Naive thymus-derived CD4-positive, alpha-beta T cell (primary cell): ENCODE measurements around the gene YKT6. TPM values are rescaled to one million over a fixed set of nuclear protein-coding genes. Genes with fewer than 3 reads are reported as not detected.

Experiments
- ATAC-seq: fragments of 150-1000 bp; cut with Tn5 transposase; 2 replicates; pipeline ENCODE4 v1.10.0; 2021; ENCODE audit warnings: mild to moderate bottlenecking, moderate library complexity
- CTCF ChIA-PET: fragments of 350-600 bp; sonication (Branson Sonifier 250); formaldehyde crosslinking; loops from one replicate; lab custom pipeline; 2021; ENCODE audit warnings: antibody characterized with exemption; lab: Charles Lee
- POLR2A ChIA-PET: fragments of 350-600 bp; sonication (Branson Sonifier 250); formaldehyde crosslinking; loops from one replicate; lab custom pipeline; 2021; ENCODE audit warnings: antibody characterized with exemption, inconsistent platforms; lab: Charles Lee
- DNase-seq, 9 donors: peaks; one replicate each; pipeline versions ENCODE4 v3.0.0 to v3.0.0-alpha.2; 2020 to 2022; ENCODE audit warnings: mixed read lengths in 1 of 9
- H3K27ac ChIP-seq: one replicate; pipeline ENCODE4 v1.7.0; 2013; ENCODE audit warnings: mild to moderate bottlenecking, low read depth, low read length, moderate library complexity
- H3K27me3 ChIP-seq, 2 donors: one replicate each; pipeline ENCODE4 v1.7.0; 2013; ENCODE audit warnings: low read length in 2 of 2, mild to moderate bottlenecking in 2 of 2, moderate library complexity in 2 of 2; ENCODE audit not compliant: control insufficient read depth in 2 of 2, insufficient read depth in 2 of 2
- H3K36me3 ChIP-seq, 3 experiments: 1 replicate in 2 of 3; 2 replicates in 1 of 3; pipeline ENCODE4 v1.7.0; 2013; ENCODE audit warnings: low read length in 3 of 3, mild to moderate bottlenecking in 3 of 3, moderate library complexity in 1 of 3; ENCODE audit not compliant: insufficient read depth in 3 of 3, control insufficient read depth in 2 of 3
- H3K4me1 ChIP-seq, 2 donors: one replicate each; pipeline ENCODE4 v1.7.0; 2013; ENCODE audit warnings: low read length in 2 of 2, mild to moderate bottlenecking in 2 of 2, moderate library complexity in 1 of 2; ENCODE audit not compliant: control insufficient read depth in 2 of 2, insufficient read depth in 2 of 2
- H3K4me3 ChIP-seq: 2 replicates; pipeline ENCODE4 v1.7.0; 2013; ENCODE audit warnings: mild to moderate bottlenecking, low read length
- H3K9me3 ChIP-seq, 3 experiments: 1 replicate in 2 of 3; 2 replicates in 1 of 3; pipeline ENCODE4 v1.7.0; 2013; ENCODE audit warnings: low read length in 3 of 3; ENCODE audit not compliant: control insufficient read depth in 2 of 3
- H3K27ac Mint-ChIP-seq, 9 donors: one replicate each; pipeline ENCODE4 v1.8.0; 2020 to 2022; ENCODE audit warnings: mixed read lengths in 9 of 9, mild to moderate bottlenecking in 8 of 9, moderate library complexity in 5 of 9, inconsistent platforms in 2 of 9
- H3K27me3 Mint-ChIP-seq, 5 donors: one replicate each; pipeline ENCODE4 v1.8.0; 2021 to 2022; ENCODE audit warnings: mixed read lengths in 5 of 5, mild to moderate bottlenecking in 1 of 5
- H3K36me3 Mint-ChIP-seq, 5 donors: one replicate each; pipeline ENCODE4 v1.8.0; 2020 to 2022; ENCODE audit warnings: mixed read lengths in 5 of 5, mild to moderate bottlenecking in 3 of 5, inconsistent platforms in 1 of 5
- H3K4me1 Mint-ChIP-seq, 7 donors: one replicate each; pipeline ENCODE4 v1.8.0; 2020 to 2022; ENCODE audit warnings: mixed read lengths in 7 of 7, mild to moderate bottlenecking in 3 of 7, inconsistent platforms in 1 of 7
- H3K4me3 Mint-ChIP-seq, 10 donors: one replicate each; pipeline ENCODE4 v1.8.0; 2020 to 2022; ENCODE audit warnings: mild to moderate bottlenecking in 10 of 10, mixed read lengths in 10 of 10, moderate library complexity in 6 of 10, inconsistent platforms in 2 of 10
- H3K9me3 Mint-ChIP-seq, 11 donors: one replicate each; pipeline ENCODE4 v1.8.0; 2020 to 2022; ENCODE audit warnings: mixed read lengths in 11 of 11, mild to moderate bottlenecking in 4 of 11, inconsistent platforms in 1 of 11, moderate library complexity in 1 of 11
- intact Hi-C, 2 donors: fragments of 100-400 bp; cut with micrococcal nuclease; formaldehyde crosslinking; loops; one replicate each; pipeline ENCODE4 v1.15.1; 2023
- polyA plus RNA-seq, 2 donors: library from polyadenylated mRNA; unstranded; fragments of 300-500 nt; fragmentation: Illumina TruSeq; gene quantifications; one replicate each; pipeline ENCODE4 v1.2.3, GENCODE V29; 2021
- total RNA-seq, 6 experiments: library from RNA in 5 of 6; stranded (reverse) in 5 of 6; gene quantifications; 1 replicate in 5 of 6; 2 replicates in 1 of 6; pipeline ENCODE4 v1.2.3 and lab custom pipeline; 2021 to 2026

The YKT6 gene
- total and polyA plus RNA-seq, 7 experiments from 2014 or later = 32.6 to 80.9 (median 59.9) TPM

DNA sequence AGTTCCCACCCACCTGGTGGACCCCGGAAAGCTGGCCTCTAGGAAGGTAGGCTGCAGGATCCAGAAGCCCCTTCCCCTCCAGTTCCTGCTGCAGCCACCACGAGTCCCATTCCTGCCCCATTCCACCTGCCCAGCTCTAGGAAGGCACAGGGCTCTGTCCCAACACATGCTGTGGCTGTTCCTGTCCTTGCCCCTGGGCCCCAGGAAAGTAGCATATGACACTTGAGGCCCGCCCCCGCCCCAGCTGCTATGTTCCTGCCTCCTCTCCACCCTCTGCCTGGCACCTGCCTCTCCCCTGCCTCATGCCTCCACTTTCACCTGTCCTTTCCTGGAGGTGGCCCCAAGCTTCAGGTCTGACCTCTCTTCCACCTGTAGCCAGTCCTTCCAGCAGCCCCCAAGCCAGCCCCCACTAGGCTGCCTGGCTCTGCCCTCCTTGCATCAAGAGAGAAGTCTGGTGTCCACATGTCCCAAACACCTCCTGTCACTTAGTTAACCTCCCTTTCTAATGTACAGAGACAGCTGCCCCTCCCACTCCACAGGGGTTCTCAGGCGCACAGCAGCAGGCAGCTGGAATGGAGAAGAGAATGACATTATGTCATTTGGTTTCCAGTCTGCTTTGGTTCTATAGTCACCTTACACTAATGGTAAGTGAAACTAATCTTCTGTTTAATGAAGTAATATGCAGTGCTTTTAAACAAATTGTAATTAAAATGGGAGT lies 22.7 kb downstream of the YKT6 start:
- H3K36me3 ChIP-seq = no peaks in the 10 kb centered on the region
- H3K27ac Mint-ChIP-seq = no peak overlapping the region
- H3K27me3 ChIP-seq = no peaks in the 10 kb centered on the region
- intact Hi-C loops = no loop called here
- H3K9me3 Mint-ChIP-seq = no peaks in the 10 kb centered on the region
- peaks cover 0 to 3% (median 0%) of the 10 kb centered on the region in 7 donors for H3K4me1 Mint-ChIP-seq
- no peak overlapping the region for H3K4me3 Mint-ChIP-seq
- H3K9me3 ChIP-seq = no peaks in the 10 kb centered on the region
- no peak overlapping the region for H3K4me3 ChIP-seq
- no peaks in the 10 kb centered on the region for H3K4me1 ChIP-seq
- DNase-seq = no peak
- POLR2A ChIA-PET = no interaction called here
- ATAC-seq = no peak
- no peaks in the 10 kb centered on the region for H3K36me3 Mint-ChIP-seq
- CTCF ChIA-PET = no interaction called here
- peaks cover 0 to 4% (median 0%) of the 10 kb centered on the region in 5 donors for H3K27me3 Mint-ChIP-seq
- no peak overlapping the region for H3K27ac ChIP-seq

DNA sequence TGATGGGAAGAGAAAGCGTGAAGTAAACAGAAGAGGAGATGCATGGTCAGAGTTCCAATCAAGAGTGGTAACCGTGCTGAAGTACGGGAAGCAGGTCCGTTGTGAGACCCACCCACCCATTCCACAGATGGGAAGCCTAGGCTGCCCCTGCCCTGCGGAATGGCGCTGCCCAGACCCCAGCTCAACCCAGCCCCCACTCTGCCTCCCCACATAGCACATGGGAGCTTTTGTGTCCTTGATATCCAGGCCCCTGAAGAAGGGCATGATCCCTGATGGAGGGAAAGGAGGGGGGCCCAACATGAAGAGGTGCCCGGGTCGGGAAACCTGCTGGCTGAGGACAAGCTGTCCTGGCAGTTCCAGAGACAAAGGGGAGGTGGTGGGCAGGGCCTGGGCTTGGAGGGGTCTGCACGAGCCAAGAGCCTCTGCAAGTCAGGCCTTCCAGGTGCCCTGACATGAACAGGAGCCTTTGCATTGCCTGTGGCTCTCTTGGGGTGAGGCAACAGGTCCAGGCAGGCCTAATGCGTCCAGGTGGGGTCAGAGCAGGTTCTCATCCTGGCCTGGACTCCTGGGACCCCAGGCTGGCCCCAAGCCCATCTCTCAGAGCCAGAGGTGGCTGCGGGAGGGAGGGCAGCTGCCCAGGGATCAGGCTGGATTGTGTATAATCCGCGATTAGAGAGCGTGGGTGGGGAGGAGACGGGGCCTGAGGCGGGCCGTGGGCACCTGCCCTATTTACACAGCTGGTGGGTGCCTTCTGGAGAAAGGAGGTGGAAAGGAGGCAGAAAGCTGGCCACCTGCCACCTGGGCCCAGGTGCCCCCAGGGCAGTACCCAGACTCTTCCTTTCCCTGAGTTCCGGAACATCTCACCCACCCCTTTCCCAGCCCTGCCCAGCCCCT lies 23.5 kb downstream of the YKT6 start:
- ChIA-PET CTCF (no interaction called here), POLR2A (no interaction called here)
- Histone ChIP-seq H3K4me1 (no peaks in the 10 kb centered on the region), H3K4me3 (no peak overlapping the region), H3K27ac (no peak overlapping the region), H3K9me3 (no peaks in the 10 kb centered on the region), H3K27me3 (no peaks in the 10 kb centered on the region), H3K36me3 (no peaks in the 10 kb centered on the region)
- peaks cover 0 to 3% (median 0%) of the 10 kb centered on the region in 7 donors for H3K4me1 Mint-ChIP-seq
- H3K36me3 Mint-ChIP-seq = no peaks in the 10 kb centered on the region
- intact Hi-C loops = no loop called here
- DNase-seq (no peak), ATAC-seq (no peak)
- peaks cover 0 to 4% (median 0%) of the 10 kb centered on the region in 5 donors for H3K27me3 Mint-ChIP-seq
- no peaks in the 10 kb centered on the region for H3K9me3 Mint-ChIP-seq
- H3K27ac Mint-ChIP-seq = no peak overlapping the region
- no peak overlapping the region for H3K4me3 Mint-ChIP-seq

DNA sequence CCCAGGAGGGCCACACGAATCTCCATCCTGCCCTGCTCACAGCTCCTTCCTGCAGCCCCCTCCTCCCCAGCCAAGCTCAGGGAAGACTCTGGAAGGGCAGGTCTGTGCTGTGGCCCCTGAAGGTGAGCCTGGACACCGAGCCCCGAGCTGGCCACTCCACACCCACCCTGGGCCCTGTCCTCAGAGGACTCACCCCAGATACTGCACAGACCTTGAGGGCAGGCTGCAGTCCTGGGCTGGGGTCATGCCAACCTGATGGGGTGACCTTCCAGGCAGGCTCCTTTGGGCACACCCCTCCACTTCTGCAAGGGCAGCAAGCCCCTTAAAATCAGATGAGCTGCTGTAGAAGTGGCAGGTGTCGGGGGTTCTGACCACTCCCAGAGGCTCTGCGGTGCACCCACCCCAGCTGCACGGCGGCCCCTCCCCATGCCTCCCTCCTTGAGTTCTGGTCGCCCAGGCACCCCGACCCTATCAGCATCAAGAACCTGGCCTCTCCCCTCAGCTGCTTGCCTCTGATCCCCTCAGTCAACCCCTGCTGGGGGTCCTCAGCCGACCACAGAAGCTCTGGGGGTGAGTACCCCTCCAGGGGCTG lies 24.3 kb downstream of the YKT6 start:
- Mint-ChIP-seq H3K9me3 (no peaks in the 10 kb centered on the region), H3K27ac (no peak overlapping the region), H3K4me1 (peaks cover 0 to 3% (median 0%) of the 10 kb centered on the region in 7 donors), H3K27me3 (peaks cover 0 to 4% (median 0%) of the 10 kb centered on the region in 5 donors), H3K36me3 (no peaks in the 10 kb centered on the region), H3K4me3 (no peak overlapping the region)
- no peaks in the 10 kb centered on the region for H3K27me3 ChIP-seq
- ChIA-PET POLR2A (no interaction called here), CTCF (no interaction called here)
- intact Hi-C loops = no loop called here
- DNase-seq (no peak), ATAC-seq (no peak)
- H3K27ac ChIP-seq = no peak overlapping the region
- H3K36me3 ChIP-seq = no peaks in the 10 kb centered on the region
- no peak overlapping the region for H3K4me3 ChIP-seq
- no peaks in the 10 kb centered on the region for H3K4me1 ChIP-seq
- H3K9me3 ChIP-seq = no peaks in the 10 kb centered on the region

GRCh38 chr7:44225566-44226395 lies 25.0 kb downstream of the YKT6 start:
- H3K36me3 Mint-ChIP-seq = no peaks in the 10 kb centered on the region
- Histone ChIP-seq H3K36me3 (no peaks in the 10 kb centered on the region), H3K27ac (no peak overlapping the region), H3K9me3 (no peaks in the 10 kb centered on the region), H3K4me3 (no peak overlapping the region), H3K4me1 (no peaks in the 10 kb centered on the region), H3K27me3 (no peaks in the 10 kb centered on the region)
- peaks cover 0 to 3% (median 0%) of the 10 kb centered on the region in 7 donors for H3K4me1 Mint-ChIP-seq
- H3K27ac Mint-ChIP-seq = no peak overlapping the region
- H3K4me3 Mint-ChIP-seq = no peak overlapping the region
- peaks cover 0 to 4% (median 0%) of the 10 kb centered on the region in 5 donors for H3K27me3 Mint-ChIP-seq
- intact Hi-C loops = no loop called here
- CTCF ChIA-PET = no interaction called here
- DNase-seq = no peak
- POLR2A ChIA-PET = no interaction called here
- no peaks in the 10 kb centered on the region for H3K9me3 Mint-ChIP-seq
- ATAC-seq = no peak

- CTCF ChIA-PET = no interaction called here
- Mint-ChIP-seq H3K4me3 (no peak overlapping the region), H3K36me3 (no peaks in the 10 kb centered on the region), H3K9me3 (no peaks in the 10 kb centered on the region), H3K4me1 (peaks cover 0 to 3% (median 0%) of the 10 kb centered on the region in 7 donors), H3K27ac (no peak overlapping the region), H3K27me3 (peaks cover 0 to 4% (median 0%) of the 10 kb centered on the region in 5 donors)
- POLR2A ChIA-PET = no interaction called here
- H3K27ac ChIP-seq = no peak overlapping the region
- ATAC-seq (no peak), DNase-seq (no peak)
- H3K4me1 ChIP-seq = no peaks in the 10 kb centered on the region
- H3K36me3 ChIP-seq = no peaks in the 10 kb centered on the region
- H3K27me3 ChIP-seq = no peaks in the 10 kb centered on the region
- intact Hi-C loops = no loop called here
- H3K9me3 ChIP-seq = no peaks in the 10 kb centered on the region
- no peak overlapping the region for H3K4me3 ChIP-seq
Observed at GRCh38 chr7:44226396-44226753, 25.6 kb downstream of the YKT6 start.

GRCh38 chr7:44227911-44228310 lies 27.1 kb downstream of the YKT6 start:
- no peak overlapping the region for H3K4me3 Mint-ChIP-seq
- CTCF ChIA-PET = no interaction called here
- intact Hi-C loops = no loop called here
- peaks cover 0 to 1% (median 0%) of the 10 kb centered on the region in 11 donors for H3K9me3 Mint-ChIP-seq
- H3K27ac Mint-ChIP-seq = no peak overlapping the region
- H3K36me3 ChIP-seq = no peaks in the 10 kb centered on the region
- H3K4me1 Mint-ChIP-seq = peaks cover 0 to 3% (median 0%) of the 10 kb centered on the region in 7 donors
- no peak overlapping the region for H3K27ac ChIP-seq
- H3K9me3 ChIP-seq = no peaks in the 10 kb centered on the region
- H3K36me3 Mint-ChIP-seq = no peaks in the 10 kb centered on the region
- no peaks in the 10 kb centered on the region for H3K4me1 ChIP-seq
- DNase-seq = no peak
- POLR2A ChIA-PET = no interaction called here
- ATAC-seq = no peak
- peaks cover 0 to 4% (median 0%) of the 10 kb centered on the region in 5 donors for H3K27me3 Mint-ChIP-seq
- H3K27me3 ChIP-seq = no peaks in the 10 kb centered on the region
- H3K4me3 ChIP-seq = no peak overlapping the region
